VCaP (cell line): ENCODE data around the gene IFT43.
"Not testable (repeated sequence)": the region's sequence is repeated elsewhere in the genome, so short reads cannot be mapped to it uniquely, and the experiment has no call there.

Source experiments
- H3K27ac ChIP-seq: fragments of 450-650 bp; 2 replicates; pipeline ENCODE4 v1.5.1; 2017
- TF ChIP-seq, protein P1 (sequence below): fragments of 450-650 bp; conservative IDR thresholded peaks from 2 replicates; pipeline ENCODE4 v1.5.1; 2017; ENCODE audit warnings: mild to moderate bottlenecking, moderate library complexity

IFT43 gene

DNA sequence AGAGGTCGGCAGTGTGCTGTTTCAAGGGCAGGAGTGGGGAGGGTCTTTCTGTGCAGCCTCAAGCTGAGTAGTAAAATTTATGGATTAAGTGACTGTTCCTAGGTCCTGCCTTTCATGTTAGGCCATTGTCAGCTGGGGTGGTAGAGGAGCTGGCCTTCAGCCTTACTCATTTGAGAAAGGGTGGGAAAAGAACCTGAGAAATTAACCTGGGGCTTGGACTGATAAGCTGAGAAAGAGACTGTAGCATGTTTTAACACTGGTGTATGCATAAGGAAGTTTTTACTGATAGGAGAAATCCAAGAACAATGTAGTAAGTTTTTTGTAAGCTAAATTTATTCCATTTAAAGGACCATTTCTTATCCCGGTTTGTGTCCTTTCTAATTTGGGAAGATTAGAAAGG lies 20.7 kb downstream of the IFT43 start:
- no peak overlapping the region for H3K27ac ChIP-seq
- TF ChIP-seq, protein P1, sequence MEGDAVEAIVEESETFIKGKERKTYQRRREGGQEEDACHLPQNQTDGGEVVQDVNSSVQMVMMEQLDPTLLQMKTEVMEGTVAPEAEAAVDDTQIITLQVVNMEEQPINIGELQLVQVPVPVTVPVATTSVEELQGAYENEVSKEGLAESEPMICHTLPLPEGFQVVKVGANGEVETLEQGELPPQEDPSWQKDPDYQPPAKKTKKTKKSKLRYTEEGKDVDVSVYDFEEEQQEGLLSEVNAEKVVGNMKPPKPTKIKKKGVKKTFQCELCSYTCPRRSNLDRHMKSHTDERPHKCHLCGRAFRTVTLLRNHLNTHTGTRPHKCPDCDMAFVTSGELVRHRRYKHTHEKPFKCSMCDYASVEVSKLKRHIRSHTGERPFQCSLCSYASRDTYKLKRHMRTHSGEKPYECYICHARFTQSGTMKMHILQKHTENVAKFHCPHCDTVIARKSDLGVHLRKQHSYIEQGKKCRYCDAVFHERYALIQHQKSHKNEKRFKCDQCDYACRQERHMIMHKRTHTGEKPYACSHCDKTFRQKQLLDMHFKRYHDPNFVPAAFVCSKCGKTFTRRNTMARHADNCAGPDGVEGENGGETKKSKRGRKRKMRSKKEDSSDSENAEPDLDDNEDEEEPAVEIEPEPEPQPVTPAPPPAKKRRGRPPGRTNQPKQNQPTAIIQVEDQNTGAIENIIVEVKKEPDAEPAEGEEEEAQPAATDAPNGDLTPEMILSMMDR, result no peak

DNA sequence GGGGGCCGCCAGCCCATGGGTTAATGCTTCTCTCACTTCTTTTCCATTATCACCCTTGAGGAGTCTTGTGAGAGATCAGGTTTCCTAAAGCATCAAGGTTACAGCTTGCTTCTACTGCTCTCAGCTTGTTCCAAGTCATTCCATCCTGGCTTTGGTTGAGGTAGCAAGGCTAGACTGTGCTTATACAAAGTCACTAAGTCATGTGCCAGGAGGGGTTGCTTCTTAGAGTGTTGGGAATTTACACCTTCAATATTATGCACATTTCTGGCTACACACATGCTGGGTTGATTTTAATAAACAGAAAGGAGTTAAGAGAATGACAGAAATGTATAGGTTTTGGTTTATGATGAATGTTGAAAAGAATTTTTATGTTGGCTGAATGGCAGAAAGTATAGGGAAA lies 21.8 kb downstream of the IFT43 start:
- H3K27ac ChIP-seq, result no peak overlapping the region
- TF ChIP-seq, protein P1, result no peak

DNA sequence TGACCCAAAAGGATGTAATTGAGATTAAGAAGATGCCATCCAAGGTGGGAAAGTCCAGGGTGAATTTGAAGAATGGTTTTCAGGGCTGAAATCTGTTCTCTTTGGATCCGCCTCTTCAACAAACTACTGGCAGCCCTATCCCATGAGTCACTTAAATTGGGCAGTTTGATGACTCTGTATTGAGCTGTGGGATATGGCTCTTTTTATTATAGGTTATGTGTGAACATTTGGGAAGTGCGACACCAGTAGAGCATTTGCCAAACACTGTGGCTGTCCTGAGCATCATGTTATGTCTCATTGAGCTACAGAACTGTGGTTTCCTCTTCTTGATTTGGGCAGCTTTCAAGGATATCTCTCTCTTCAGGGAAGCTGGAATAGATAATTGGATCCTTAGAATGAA lies 22.3 kb downstream of the IFT43 start:
- H3K27ac ChIP-seq, result no peak overlapping the region
- TF ChIP-seq, protein P1, result no peak

DNA sequence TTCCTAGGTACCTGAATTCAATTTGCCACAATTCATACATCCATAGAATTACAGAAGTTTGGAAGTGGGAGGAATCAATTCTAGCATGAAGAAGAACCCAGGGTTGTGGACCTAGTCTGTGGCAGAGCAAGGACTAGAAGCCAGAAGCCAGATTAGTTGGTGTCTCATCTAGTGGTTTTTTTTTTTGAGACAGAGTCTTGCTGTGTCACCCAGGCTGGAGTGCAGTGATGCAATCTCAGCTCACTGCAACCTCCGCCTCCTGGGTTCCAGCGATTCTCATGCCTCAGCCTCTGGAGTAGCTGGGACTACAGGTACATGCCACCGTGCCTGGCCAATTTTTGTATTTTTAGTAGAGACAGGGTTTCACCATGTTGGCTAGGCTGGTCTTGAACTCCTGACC lies 24.1 kb downstream of the IFT43 start:
- H3K27ac ChIP-seq, result not testable (repeated sequence)

DNA sequence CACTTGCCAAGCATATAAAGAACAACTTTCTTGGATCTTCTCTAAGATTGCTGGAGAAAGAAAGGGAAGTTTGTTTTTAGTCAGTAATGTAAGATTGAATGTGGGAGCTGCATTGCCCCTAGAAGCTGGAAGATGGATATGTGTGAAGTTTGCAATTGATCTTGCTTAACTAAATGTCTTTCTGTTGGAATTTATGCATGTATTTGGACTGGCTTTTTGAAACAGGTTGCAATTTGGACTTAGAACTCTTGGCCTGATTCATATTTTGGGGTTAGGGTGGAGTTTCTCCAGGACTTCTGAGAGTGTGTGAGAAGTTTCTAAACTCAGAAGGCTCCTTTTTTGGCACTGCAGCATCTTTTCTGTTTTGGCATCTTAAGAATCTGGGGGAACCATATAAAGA lies 26.4 kb downstream of the IFT43 start:
- TF ChIP-seq, protein P1, result no peak
- no peak overlapping the region for H3K27ac ChIP-seq

DNA sequence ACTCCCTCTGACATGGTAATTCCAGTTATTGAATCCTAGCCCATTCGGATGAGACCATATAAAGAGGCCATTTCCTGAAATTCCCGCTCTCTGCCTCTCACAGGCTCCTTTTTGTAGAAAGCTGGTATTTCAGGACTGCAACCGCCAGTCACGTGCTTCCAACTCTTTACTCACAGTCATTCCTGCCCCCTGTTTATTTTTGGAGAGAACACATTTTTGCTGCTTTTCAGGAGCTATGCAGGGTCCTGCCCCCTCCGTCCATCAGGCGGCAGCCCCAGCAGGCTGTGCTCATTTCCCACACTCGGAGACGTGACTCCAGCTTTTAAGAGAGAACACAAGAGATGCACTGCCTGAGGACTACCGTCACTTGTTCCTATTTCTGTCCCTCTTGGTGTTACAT lies 26.8 kb downstream of the IFT43 start:
- TF ChIP-seq, protein P1, result no peak
- H3K27ac ChIP-seq, result no peak overlapping the region

DNA sequence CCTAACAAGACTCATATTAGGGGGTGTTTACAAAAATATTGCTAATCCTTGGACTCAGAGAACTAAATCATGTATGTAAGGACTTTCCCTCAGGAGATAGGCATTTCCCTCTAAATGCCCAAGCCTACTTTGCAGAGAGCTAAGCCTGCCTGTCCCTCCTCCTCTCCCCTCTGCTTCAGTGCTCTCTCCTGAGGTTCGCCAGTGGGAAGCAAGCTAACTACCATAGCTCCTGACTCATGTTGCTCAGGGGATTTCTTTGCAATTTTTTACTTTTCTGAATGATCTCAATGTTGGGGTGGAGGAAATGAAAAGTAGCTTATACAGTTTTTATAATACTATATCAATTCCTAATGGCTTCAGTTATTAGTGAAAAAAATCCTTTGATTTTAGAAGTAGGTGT lies 29.6 kb downstream of the IFT43 start:
- TF ChIP-seq, protein P1, result no peak
- no peak overlapping the region for H3K27ac ChIP-seq

DNA sequence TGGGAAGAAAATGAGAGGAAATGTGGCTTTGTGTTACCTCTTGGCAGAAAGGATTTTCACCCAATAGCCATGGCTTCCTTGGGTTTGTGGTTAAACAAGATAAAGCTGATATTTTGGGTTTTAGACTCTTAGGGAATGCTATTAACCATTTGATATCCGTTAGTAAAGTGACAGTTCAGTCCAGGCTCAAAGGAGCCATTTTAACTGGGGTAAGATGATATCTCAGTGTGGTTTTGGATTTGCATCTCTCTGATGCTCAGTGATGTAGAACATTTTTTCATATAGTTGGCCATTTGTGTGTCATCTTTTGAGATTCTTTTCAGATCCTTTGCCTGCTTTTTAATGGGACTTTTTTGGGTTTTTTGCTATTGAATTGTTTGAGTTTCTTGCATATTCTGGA lies 30.1 kb downstream of the IFT43 start:
- H3K27ac ChIP-seq, result no peak overlapping the region
- TF ChIP-seq, protein P1, result no peak
